ENCODE results near the gene PPIE.

PPIE gene

GRCh38 chr1:39805385-39805784 is 66.7 kb downstream of the PPIE start:
- DNase-seq (ENCODE audit: low read depth), result no peak

GRCh38 chr1:39808784-39809517 is 70.3 kb downstream of the PPIE start:
- DNase-seq (ENCODE audit: low read depth), result no peak

GRCh38 chr1:39812913-39813312 is 74.2 kb downstream of the PPIE start:
- no peak for DNase-seq (ENCODE audit: low read depth)
